A549 treated with RU486 at 1 μM for 4 hours (cell line): ENCODE results near the gene ADAMTS19. TPM values are rescaled to one million over a fixed set of nuclear protein-coding genes. Genes with fewer than 3 reads are reported as not detected.

Source experiments
- total RNA-seq: library from RNA; stranded (reverse); fragments of 200-300 nt; extraction: Qiagen RNA extraction; gene quantifications from 5 replicates; pipeline ENCODE4 v1.2.3, GENCODE V29; 2022; ENCODE audit warnings: low read depth

The ADAMTS19 gene, protein sequence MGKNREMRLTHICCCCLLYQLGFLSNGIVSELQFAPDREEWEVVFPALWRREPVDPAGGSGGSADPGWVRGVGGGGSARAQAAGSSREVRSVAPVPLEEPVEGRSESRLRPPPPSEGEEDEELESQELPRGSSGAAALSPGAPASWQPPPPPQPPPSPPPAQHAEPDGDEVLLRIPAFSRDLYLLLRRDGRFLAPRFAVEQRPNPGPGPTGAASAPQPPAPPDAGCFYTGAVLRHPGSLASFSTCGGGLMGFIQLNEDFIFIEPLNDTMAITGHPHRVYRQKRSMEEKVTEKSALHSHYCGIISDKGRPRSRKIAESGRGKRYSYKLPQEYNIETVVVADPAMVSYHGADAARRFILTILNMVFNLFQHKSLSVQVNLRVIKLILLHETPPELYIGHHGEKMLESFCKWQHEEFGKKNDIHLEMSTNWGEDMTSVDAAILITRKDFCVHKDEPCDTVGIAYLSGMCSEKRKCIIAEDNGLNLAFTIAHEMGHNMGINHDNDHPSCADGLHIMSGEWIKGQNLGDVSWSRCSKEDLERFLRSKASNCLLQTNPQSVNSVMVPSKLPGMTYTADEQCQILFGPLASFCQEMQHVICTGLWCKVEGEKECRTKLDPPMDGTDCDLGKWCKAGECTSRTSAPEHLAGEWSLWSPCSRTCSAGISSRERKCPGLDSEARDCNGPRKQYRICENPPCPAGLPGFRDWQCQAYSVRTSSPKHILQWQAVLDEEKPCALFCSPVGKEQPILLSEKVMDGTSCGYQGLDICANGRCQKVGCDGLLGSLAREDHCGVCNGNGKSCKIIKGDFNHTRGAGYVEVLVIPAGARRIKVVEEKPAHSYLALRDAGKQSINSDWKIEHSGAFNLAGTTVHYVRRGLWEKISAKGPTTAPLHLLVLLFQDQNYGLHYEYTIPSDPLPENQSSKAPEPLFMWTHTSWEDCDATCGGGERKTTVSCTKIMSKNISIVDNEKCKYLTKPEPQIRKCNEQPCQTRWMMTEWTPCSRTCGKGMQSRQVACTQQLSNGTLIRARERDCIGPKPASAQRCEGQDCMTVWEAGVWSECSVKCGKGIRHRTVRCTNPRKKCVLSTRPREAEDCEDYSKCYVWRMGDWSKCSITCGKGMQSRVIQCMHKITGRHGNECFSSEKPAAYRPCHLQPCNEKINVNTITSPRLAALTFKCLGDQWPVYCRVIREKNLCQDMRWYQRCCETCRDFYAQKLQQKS
- total RNA-seq = not detected in 5 replicates

DNA sequence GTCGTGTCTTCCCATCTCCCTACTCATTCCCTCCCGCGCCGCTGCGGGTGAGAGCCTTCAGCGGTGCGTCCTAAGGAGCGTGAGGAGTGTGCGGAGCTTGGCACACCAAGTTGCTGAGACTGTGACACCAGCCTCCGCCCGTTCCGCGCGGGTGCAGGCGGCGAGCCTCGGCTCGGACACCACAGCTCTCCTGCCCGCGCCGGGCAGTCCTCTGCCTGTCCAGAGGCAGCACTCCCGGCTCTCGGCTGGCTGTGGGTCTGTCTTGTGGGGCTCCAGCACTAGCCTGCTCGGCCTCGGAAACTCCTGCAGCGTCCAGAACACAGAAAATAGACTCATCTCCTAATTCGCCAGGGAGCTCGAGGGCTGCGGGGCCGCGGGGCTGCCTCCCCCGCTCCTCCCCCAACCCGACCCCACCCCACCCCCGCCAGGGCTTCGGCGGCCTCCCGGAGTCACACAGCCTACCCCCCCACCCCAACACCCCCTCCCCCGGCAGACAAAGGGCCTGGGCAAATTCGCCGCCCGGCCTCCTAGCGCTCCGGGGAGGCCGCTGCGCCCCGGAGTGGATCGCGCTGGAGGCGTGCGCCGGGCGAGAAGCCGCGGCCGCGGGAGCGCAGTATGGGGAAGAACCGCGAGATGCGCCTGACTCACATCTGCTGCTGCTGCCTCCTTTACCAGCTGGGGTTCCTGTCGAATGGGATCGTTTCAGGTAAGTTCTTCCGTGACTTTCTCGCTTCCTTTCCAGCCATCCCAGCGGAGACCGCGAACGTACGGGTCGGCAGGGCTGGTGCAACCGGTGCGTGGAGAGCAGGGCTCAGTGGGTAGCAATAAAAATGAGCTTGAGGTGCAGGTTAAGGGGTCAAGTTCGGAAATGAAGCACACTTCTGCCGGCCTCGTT lies at the start of gene ADAMTS19:
ADAMTS19 (plus strand) TSS at position 522 of the 895 bp plus-strand sequence; CDS start at position 616, 94 bp downstream.

DNA sequence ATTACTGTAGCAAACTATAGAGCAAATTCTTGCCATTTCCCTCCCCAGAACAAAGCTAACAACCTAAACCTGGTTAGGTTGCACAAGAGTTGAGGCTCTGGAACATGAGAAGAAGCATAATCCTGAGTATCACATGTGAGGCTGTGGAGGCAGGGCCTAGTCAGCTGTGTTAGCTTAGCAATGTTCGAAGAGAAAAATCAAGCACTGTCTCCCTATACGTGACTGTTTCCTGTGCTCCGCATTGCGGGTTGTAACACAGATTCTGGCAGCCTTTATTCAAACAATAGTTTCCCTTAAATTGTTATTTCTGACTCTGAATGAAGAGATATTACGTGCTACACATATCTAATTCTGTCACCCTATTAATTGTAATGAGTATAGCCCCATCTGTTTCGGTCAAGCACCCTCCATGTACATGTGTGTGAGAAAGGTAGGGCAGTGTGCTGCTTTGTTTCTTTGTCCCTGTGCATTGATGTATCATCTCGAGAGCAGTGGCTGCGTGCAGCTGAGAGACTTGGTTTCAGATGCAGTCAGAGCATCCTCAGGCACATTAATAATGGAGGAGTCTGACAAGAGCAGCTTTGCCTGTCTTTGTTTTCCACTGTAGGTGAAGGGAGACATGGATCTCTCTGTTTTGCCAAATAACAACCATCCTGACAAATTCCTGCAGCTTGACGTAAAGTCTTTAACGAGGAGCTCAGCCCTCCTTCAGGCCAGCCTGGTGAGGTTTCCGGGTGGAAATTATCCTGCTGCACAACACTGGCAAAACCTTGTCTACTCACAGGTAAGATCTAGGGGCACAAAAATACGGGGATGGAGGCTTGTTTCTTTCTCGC lies 287.7 kb downstream of the ADAMTS19 start, which contains the start of gene MINAR2:
MINAR2 (plus strand) TSS at position 523 of the 836 bp plus-strand sequence; CDS start at position 620, 97 bp downstream.

